ENCODE data around the gene SRL. TPM values are rescaled to one million over a fixed set of nuclear protein-coding genes. Genes with fewer than 3 reads are reported as not detected.

The SRL gene
- total and polyA plus RNA-seq, 2 of the 13 experiments (the other 11 are each of a cell fraction or from before 2014, with no cell fraction given), result 0.05 TPM; not detected in 1

GRCh38 chr16:4271176-4272113 is 29.6 kb upstream of the SRL start (continued):
- TF ChIP-seq KIAA2018 (CRISPR knock-in tag; IDR thresholded peaks at IDR 0.05; ENCODE audit: borderline replicate concordance) (0 out of 2 replicates have a peak, but pooled peaks have one; percentile 79), FOXJ3 (CRISPR knock-in tag; IDR thresholded peaks at IDR 0.05; ENCODE audit: borderline replicate concordance) (0 out of 2 replicates have a peak, but pooled peaks have one; percentile 16), CTCF (CRISPR knock-in tag; IDR thresholded peaks at IDR 0.05) (peak; percentile 46), MYNN (CRISPR knock-in tag; IDR thresholded peaks at IDR 0.05; ENCODE audit: low read depth) (no peak; the same call in 1 of the 2 replicates), BCL6 (CRISPR knock-in tag; IDR thresholded peaks at IDR 0.05) (peak; percentile 46), NR2C2 (CRISPR knock-in tag; IDR thresholded peaks at IDR 0.05; ENCODE audit: borderline replicate concordance) (peak; percentile 85), ZNF17 (CRISPR knock-in tag; IDR thresholded peaks at IDR 0.05) (0 out of 2 replicates have a peak, but pooled peaks have one; percentile 35), CBX2 (IDR thresholded peaks at IDR 0.05; ENCODE audit: low read depth, low read length) (no peak), CBX2 (CRISPR knock-in tag; IDR thresholded peaks at IDR 0.05; ENCODE audit: low read depth) (no peak), CHD2 (IDR thresholded peaks at IDR 0.05; ENCODE audit: low read depth, low read length) (peak; percentile 75), ADNP (CRISPR knock-in tag; IDR thresholded peaks at IDR 0.05) (no peak), ZEB1 (IDR thresholded peaks at IDR 0.05; ENCODE audit: insufficient replicate concordance, low read depth) (no peak), GABPB1 (CRISPR knock-in tag; IDR thresholded peaks at IDR 0.05) (peak; percentile 82), MZF1 (CRISPR knock-in tag; IDR thresholded peaks at IDR 0.05; ENCODE audit: borderline replicate concordance) (no peak), ZNF780A (CRISPR knock-in tag; IDR thresholded peaks at IDR 0.05) (0 out of 2 replicates have a peak, but pooled peaks have one; percentile 31), ZNF567 (CRISPR knock-in tag; IDR thresholded peaks at IDR 0.05; ENCODE audit: borderline replicate concordance) (no peak), ZFP37 (CRISPR knock-in tag; IDR thresholded peaks at IDR 0.05; ENCODE audit: borderline replicate concordance) (no peak), ZNF264 (CRISPR knock-in tag; IDR thresholded peaks at IDR 0.05) (peak; percentile 16), HDAC6 (IDR thresholded peaks at IDR 0.05; ENCODE audit: low read depth, low read length) (no peak), ZNF333 (CRISPR knock-in tag; IDR thresholded peaks at IDR 0.05; ENCODE audit: borderline replicate concordance) (peak; percentile 92)

Measured in HepG2 (cell line).